Upper lobe of right lung (tissue), 1 donor: Measurements from ENCODE around the gene KCNK5. TPM values are rescaled to one million over a fixed set of nuclear protein-coding genes. Genes with fewer than 3 reads are reported as not detected.

Source experiments
- ATAC-seq: fragments of 200-7000 bp; cut with Tn5 transposase; one replicate; pipeline ENCODE4 v1.9.1; 2020; ENCODE audit warnings: mild to moderate bottlenecking, moderate library complexity
- DNase-seq: peaks from one replicate; pipeline ENCODE4 v3.0.0-alpha.2; 2020
- H3K27ac ChIP-seq: fragments of 200-600 bp; one replicate; pipeline ENCODE4 v1.8.0; 2022
- H3K27me3 ChIP-seq: fragments of 200-600 bp; one replicate; pipeline ENCODE4 v1.8.0; 2022; ENCODE audit warnings: mild to moderate bottlenecking
- H3K36me3 ChIP-seq: fragments of 200-600 bp; one replicate; pipeline ENCODE4 v1.8.0; 2022
- H3K4me1 ChIP-seq: fragments of 200-600 bp; one replicate; pipeline ENCODE4 v1.8.0; 2022
- H3K4me3 ChIP-seq: fragments of 200-600 bp; one replicate; pipeline ENCODE4 v1.8.0; 2022; ENCODE audit warnings: mild to moderate bottlenecking
- H3K9me3 ChIP-seq: fragments of 200-600 bp; one replicate; pipeline ENCODE4 v1.8.0; 2022
- intact Hi-C: fragments of 100-400 bp; cut with DNase I; formaldehyde crosslinking; loops from one replicate; pipeline ENCODE4 v1.11.0; 2022
- total RNA-seq: library from RNA; stranded (reverse); fragmentation: NEBNext Ultra II Directional; extraction: Animal tissue kit (Norgen Biotek cat#: 25700); gene quantifications from one replicate; pipeline ENCODE4 v1.2.1, GENCODE V29; 2021
- TF ChIP-seq, protein P1 (sequence below): fragments of 200-600 bp; IDR thresholded peaks from one replicate; pipeline ENCODE4 v1.8.0; 2022; ENCODE audit warnings: antibody characterized with exemption
- donor health status: DM: no; HTN: yes; CAD: no; lungs with severe emphysema.

Gene KCNK5
- total RNA-seq, 1 donor from 2014 or later: 10.0 TPM

DNA sequence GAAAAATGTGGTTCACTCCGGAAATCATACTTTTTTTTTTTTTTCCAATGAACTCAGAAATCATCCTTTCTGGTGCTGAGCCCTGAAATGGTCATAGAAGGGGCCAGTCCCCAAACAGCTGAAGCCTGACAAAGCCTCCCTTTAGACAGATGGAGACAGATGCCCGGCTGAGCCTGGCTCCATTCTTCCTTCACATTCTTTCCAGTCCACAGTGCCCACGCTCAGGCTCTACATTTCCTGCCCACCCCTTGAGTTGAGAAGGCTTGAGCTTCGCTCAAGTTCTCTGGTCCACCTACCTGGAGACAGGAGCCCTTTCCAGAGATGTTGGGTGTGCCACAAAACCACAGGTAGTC is 41.2 kb downstream of the KCNK5 start:
- intact Hi-C loops: no loop called here
- Histone ChIP-seq H3K4me3 (no peak overlapping the region), H3K27ac (no peak overlapping the region), H3K36me3 (peaks cover 10% of the 10 kb centered on the region), H3K9me3 (no peaks in the 10 kb centered on the region), H3K27me3 (no peaks in the 10 kb centered on the region), H3K4me1 (peaks cover 9% of the 10 kb centered on the region)
- DNase-seq (no peak), ATAC-seq (no peak)
- TF ChIP-seq, protein P1, sequence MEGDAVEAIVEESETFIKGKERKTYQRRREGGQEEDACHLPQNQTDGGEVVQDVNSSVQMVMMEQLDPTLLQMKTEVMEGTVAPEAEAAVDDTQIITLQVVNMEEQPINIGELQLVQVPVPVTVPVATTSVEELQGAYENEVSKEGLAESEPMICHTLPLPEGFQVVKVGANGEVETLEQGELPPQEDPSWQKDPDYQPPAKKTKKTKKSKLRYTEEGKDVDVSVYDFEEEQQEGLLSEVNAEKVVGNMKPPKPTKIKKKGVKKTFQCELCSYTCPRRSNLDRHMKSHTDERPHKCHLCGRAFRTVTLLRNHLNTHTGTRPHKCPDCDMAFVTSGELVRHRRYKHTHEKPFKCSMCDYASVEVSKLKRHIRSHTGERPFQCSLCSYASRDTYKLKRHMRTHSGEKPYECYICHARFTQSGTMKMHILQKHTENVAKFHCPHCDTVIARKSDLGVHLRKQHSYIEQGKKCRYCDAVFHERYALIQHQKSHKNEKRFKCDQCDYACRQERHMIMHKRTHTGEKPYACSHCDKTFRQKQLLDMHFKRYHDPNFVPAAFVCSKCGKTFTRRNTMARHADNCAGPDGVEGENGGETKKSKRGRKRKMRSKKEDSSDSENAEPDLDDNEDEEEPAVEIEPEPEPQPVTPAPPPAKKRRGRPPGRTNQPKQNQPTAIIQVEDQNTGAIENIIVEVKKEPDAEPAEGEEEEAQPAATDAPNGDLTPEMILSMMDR: no peak

DNA sequence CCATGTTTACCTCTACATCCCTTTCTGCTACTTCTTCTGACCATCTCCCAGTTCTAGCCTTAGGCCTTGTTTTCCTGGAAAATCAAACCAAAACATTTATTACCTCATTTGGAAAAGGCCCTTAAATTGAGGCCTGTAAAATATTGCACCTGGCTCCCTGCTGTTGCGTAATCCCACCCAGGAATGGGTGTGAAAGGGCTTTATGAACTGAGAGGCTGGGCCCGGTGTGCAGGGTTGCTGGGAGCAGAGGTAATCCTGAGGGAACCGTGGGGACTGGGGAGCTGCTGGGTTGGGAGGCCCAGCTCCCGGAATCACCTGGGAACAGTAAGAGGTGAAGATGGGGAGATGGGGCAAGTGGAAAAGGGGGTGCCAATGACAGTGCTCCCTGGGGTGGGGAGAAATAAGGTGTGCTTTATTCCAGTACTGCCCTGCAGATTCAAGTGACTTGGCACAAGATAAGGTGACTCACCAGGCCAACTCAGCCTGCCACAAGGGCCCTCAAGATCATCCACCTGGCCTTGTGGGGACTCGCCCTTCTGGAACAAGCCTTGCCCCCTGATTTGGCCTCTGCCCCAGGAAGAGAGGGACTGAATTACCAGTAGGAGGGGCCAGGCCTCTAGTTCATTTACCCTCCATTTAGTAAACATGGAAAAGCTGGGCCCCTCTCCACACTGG is 44.2 kb downstream of the KCNK5 start:
- intact Hi-C loops: no loop called here
- Histone ChIP-seq H3K9me3 (no peaks in the 10 kb centered on the region), H3K4me1 (peaks cover 4% of the 10 kb centered on the region), H3K27me3 (no peaks in the 10 kb centered on the region), H3K36me3 (no peaks in the 10 kb centered on the region), H3K27ac (peak overlapping the region; percentile 74), H3K4me3 (no peak overlapping the region)
- DNase-seq (peak; percentile 85), ATAC-seq (peak; percentile 84)
- TF ChIP-seq, protein P1: no peak

DNA sequence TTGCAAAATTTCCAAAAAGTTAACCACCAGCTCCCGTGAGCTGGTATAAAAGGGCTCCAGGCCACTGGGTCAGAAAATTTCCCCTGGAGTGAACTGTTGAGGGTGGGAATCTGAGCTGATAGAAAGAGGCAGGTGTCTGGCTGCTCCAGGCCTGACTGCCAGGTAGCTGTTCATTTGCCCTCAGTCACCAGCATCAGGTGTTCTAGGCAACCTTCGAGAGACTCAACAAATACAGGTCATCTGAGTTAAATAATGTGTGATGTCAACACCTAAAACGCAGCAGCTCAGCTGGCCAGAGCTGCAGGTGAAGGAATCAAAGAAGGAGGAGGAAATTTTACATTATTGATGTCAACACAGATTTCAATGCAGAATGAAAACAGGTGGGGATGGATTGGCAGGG is 46.7 kb downstream of the KCNK5 start:
- Histone ChIP-seq H3K27ac (no peak overlapping the region), H3K4me1 (no peaks in the 10 kb centered on the region), H3K4me3 (no peak overlapping the region), H3K36me3 (no peaks in the 10 kb centered on the region), H3K9me3 (no peaks in the 10 kb centered on the region), H3K27me3 (no peaks in the 10 kb centered on the region)
- TF ChIP-seq, protein P1: no peak
- intact Hi-C loops: no loop called here
- DNase-seq: no peak
- no peak for ATAC-seq

DNA sequence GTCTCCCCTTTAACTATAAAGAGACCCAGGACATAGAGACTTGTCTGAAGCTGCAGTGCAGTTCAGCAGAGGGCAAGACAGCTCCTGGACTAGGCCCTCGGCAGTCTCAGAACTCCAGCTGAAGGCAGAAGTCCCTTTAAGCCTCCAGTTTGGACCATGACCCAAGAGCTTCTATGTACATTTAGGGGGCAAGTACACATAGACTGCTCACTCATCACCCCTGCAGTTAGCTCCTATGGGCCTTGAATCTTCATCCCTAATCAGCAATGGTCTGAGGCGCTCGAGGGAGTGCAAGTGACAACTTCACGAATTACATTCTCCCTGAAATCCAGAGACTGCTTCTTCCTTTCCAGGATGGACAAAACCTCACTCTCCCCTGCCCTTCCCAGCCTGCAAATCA is 47.4 kb downstream of the KCNK5 start:
- Histone ChIP-seq H3K36me3 (no peaks in the 10 kb centered on the region), H3K27me3 (no peaks in the 10 kb centered on the region), H3K4me3 (no peak overlapping the region), H3K27ac (no peak overlapping the region), H3K4me1 (no peaks in the 10 kb centered on the region), H3K9me3 (peaks cover 7% of the 10 kb centered on the region)
- intact Hi-C loops: no loop called here
- ATAC-seq: no peak
- TF ChIP-seq, protein P1: no peak
- DNase-seq: no peak

DNA sequence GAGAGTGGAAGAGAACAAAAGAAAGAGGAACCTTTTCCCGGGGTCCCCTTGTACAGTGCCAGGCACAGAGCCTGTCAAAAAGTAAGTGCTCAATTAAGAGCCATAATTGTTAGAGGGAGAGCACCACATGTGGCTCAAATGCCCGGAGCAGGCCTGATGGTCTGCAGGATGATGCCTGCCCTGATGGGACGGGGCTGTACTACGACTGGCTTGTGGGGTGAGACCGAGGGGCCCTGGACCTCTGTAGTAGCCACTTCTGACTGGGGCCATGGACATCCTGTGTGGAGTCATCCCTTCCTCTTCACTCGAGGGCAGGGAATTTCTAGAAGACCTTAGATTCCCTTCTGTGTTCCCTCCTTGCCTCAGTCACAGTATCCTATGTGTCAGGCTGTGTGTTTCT is 47.9 kb downstream of the KCNK5 start:
- Histone ChIP-seq H3K9me3 (peaks cover 7% of the 10 kb centered on the region), H3K4me3 (no peak overlapping the region), H3K27me3 (no peaks in the 10 kb centered on the region), H3K36me3 (no peaks in the 10 kb centered on the region), H3K4me1 (no peaks in the 10 kb centered on the region), H3K27ac (no peak overlapping the region)
- intact Hi-C loops: no loop called here
- no peak for DNase-seq
- TF ChIP-seq, protein P1: no peak
- ATAC-seq: no peak

DNA sequence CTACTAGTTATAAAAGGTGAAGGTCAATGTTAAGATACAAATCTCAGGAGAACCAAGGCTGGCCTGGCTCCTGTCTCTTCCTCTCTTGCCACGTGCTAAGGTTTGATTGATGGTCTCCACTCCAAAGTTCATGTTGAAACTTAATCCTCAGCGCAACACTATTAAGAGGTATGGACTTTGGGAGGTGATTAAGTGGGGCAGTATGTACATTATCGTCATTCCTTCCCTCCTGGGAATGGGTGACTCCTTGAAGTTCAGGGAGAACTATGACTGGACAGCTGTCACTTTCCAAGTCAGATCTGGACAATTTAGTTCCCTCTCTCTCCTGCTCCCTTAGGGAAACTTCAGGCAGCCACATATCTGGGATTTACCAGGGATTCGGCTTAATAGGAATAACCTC is 50.5 kb downstream of the KCNK5 start:
- Histone ChIP-seq H3K9me3 (peaks cover 7% of the 10 kb centered on the region), H3K27me3 (no peaks in the 10 kb centered on the region), H3K4me1 (no peaks in the 10 kb centered on the region), H3K27ac (no peak overlapping the region), H3K4me3 (no peak overlapping the region), H3K36me3 (no peaks in the 10 kb centered on the region)
- no peak for ATAC-seq
- no peak for DNase-seq
- TF ChIP-seq, protein P1: no peak
- intact Hi-C loops: no loop called here
